A549 (cell line): ENCODE measurements around the gene P3R3URF.

Source experiments
- BHLHE40 ChIP-seq: IDR thresholded peaks from 2 replicates; pipeline ENCODE4 v1.6.1; 2012; ENCODE audit warnings: low read depth, low read length, inconsistent platforms
- CBX2 ChIP-seq: fragments of 200-600 bp; sonication (generic); IDR thresholded peaks from 2 replicates; pipeline ENCODE4 v1.6.1; 2016; ENCODE audit warnings: low read depth, mild to moderate bottlenecking, borderline replicate concordance
- CEBPB ChIP-seq, 2 experiments: fragments of >200 bp in 1 of 2; sonication (Bioruptor Twin) in 1 of 2; formaldehyde crosslinking in 1 of 2; IDR thresholded peaks; 2 replicates each; pipeline ENCODE4 v1.6.1; 2012 to 2016
- CTCF ChIP-seq: fragments of >200 bp; sonication (Bioruptor Twin); formaldehyde crosslinking; IDR thresholded peaks from 3 replicates; pipeline ENCODE4 v1.5.1; 2016
- EP300 ChIP-seq, 2 experiments: fragments of >200 bp; sonication (Bioruptor Twin); formaldehyde crosslinking; IDR thresholded peaks; 2 replicates in 1 of 2; 3 replicates in 1 of 2; pipeline ENCODE4 v1.6.1; 2016 to 2017
- JUNB ChIP-seq: fragments of >200 bp; sonication (Bioruptor Twin); formaldehyde crosslinking; IDR thresholded peaks from 2 replicates; pipeline ENCODE4 v1.6.1; 2016
- KDM5A ChIP-seq: fragments of 200-600 bp; sonication (generic); IDR thresholded peaks from 2 replicates; pipeline ENCODE4 v1.6.1; 2016; ENCODE audit warnings: antibody characterized with exemption, mild to moderate bottlenecking
- MAX ChIP-seq: IDR thresholded peaks from 2 replicates; pipeline ENCODE4 v1.6.1; 2012
- PHF8 ChIP-seq: fragments of 200-600 bp; sonication (generic); IDR thresholded peaks from 2 replicates; pipeline ENCODE4 v1.6.1; 2016; ENCODE audit warnings: low read depth, mild to moderate bottlenecking, antibody characterized with exemption, moderate library complexity, borderline replicate concordance
- POLR2A ChIP-seq: IDR thresholded peaks from 2 replicates; pipeline ENCODE4 v1.6.1; 2012; ENCODE audit warnings: mild to moderate bottlenecking, low read length
- REST ChIP-seq: fragments of 200-600 bp; sonication (generic); IDR thresholded peaks from 2 replicates; pipeline ENCODE4 v1.6.1; 2016; ENCODE audit warnings: antibody characterized with exemption, mild to moderate bottlenecking, moderate library complexity
- USF2 ChIP-seq: fragments of 450-650 bp; IDR thresholded peaks from 2 replicates; pipeline ENCODE4 v1.6.1; 2014; ENCODE audit warnings: antibody characterized with exemption
- ZNF302 ChIP-seq: fragments of 250-450 bp; sonication (Bioruptor Pico); IDR thresholded peaks from 2 replicates; pipeline ENCODE4 v1.9.0; 2021; ENCODE audit warnings: inconsistent platforms, mild to moderate bottlenecking, moderate library complexity

GRCh38 chr1:46183926-46184557 lies 7.8 kb upstream of the P3R3URF start:
- TF ChIP-seq USF2: no peak
- TF ChIP-seq ZNF302 (CRISPR knock-in tag): no peak
- TF ChIP-seq CTCF: no peak
- no peak for TF ChIP-seq MAX
- TF ChIP-seq EP300 (IDR thresholded peaks at IDR 0.05): no peak
- no peak for TF ChIP-seq POLR2A
- TF ChIP-seq CBX2: no peak
- no peak for TF ChIP-seq BHLHE40
- no peak for TF ChIP-seq CEBPB (IDR thresholded peaks at IDR 0.05)
- TF ChIP-seq REST: no peak
- no peak for TF ChIP-seq KDM5A
- no peak for TF ChIP-seq PHF8
- TF ChIP-seq JUNB: no peak
